HCT116 (cell line): ENCODE measurements around the gene ATP2A3.

ENCODE experiments used
- ATF3 ChIP-seq: IDR thresholded peaks from 2 replicates; pipeline ENCODE4 v1.6.1; 2012
- CTCF ChIP-seq, 3 experiments: fragments of 200-600 bp in 1 of 3; sonication (generic) in 1 of 3; IDR thresholded peaks in 2 of 3; conservative IDR thresholded peaks in 1 of 3; 2 replicates each; pipeline ENCODE4 v1.5.1; 2012 to 2017; ENCODE audit warnings: low read depth in 2 of 3, low read length in 2 of 3, antibody characterized with exemption in 1 of 3, borderline replicate concordance in 1 of 3, control low read depth in 1 of 3, mild to moderate bottlenecking in 1 of 3, mixed read lengths in 1 of 3, mixed run types in 1 of 3, moderate library complexity in 1 of 3; ENCODE audit not compliant: insufficient read depth in 1 of 3
- EGR1 ChIP-seq: IDR thresholded peaks from 2 replicates; pipeline ENCODE4 v1.6.1; 2012; ENCODE audit warnings: low read depth
- EZH2 ChIP-seq: fragments of 200-600 bp; sonication (generic); IDR thresholded peaks from 2 replicates; pipeline ENCODE4 v1.6.1; 2017; ENCODE audit warnings: antibody characterized with exemption, mixed run types
- EZH2phosphoT487 ChIP-seq: fragments of 200-600 bp; IDR thresholded peaks from 2 replicates; pipeline ENCODE4 v1.6.1; 2018; ENCODE audit warnings: antibody characterized with exemption, borderline replicate concordance
- FOSL1 ChIP-seq: IDR thresholded peaks from 2 replicates; pipeline ENCODE4 v1.6.1; 2012; ENCODE audit warnings: low read depth
- JUND ChIP-seq: IDR thresholded peaks from 2 replicates; pipeline ENCODE4 v1.6.1; 2012
- MAX ChIP-seq: IDR thresholded peaks from 2 replicates; pipeline ENCODE4 v1.6.1; 2012
- POLR2A ChIP-seq: IDR thresholded peaks from 2 replicates; pipeline ENCODE4 v1.7.0; 2011; ENCODE audit warnings: borderline replicate concordance; ENCODE audit not compliant: insufficient read depth, insufficient read length; ENCODE audit errors: extremely low read depth
- SIN3A ChIP-seq: IDR thresholded peaks from 2 replicates; pipeline ENCODE4 v1.6.1; 2012; ENCODE audit warnings: low read depth
- TCF7L2 ChIP-seq: IDR thresholded peaks from 2 replicates; pipeline ENCODE4 v1.7.0; 2011; ENCODE audit warnings: borderline replicate concordance, inconsistent platforms; ENCODE audit not compliant: insufficient read depth, insufficient read length; ENCODE audit errors: extremely low read depth
- YY1 ChIP-seq: IDR thresholded peaks from 2 replicates; pipeline ENCODE4 v1.6.1; 2011; ENCODE audit warnings: low read length, low read depth, moderate library complexity, mild to moderate bottlenecking; ENCODE audit not compliant: insufficient replicate concordance; ENCODE audit errors: extremely low read depth
- ZBTB33 ChIP-seq: IDR thresholded peaks from 2 replicates; pipeline ENCODE4 v1.6.1; 2011; ENCODE audit warnings: mild to moderate bottlenecking, low read length, moderate library complexity; ENCODE audit not compliant: insufficient replicate concordance; ENCODE audit errors: extremely low read depth

- TF ChIP-seq EGR1 (no peak), TCF7L2 (no peak), CTCF (IDR thresholded peaks at IDR 0.05 in 2 of 3, conservative IDR thresholded peaks at IDR 0.05 in 1 of 3; ENCODE audit: borderline replicate concordance in 1 of 3, insufficient read depth in 1 of 3, low read depth in 2 of 3, low read length in 2 of 3) (no peak), POLR2A (no peak), EZH2phosphoT487 (no peak), ZBTB33 (no peak), MAX (no peak), YY1 (no peak), ATF3 (no peak), EZH2 (no peak), JUND (no peak), FOSL1 (no peak), SIN3A (no peak)
Observed at GRCh38 chr17:3884188-3884587, 80.0 kb downstream of the ATP2A3 start.
